ENCODE measurements around the gene ARGLU1. TPM values are rescaled to one million over a fixed set of nuclear protein-coding genes. Genes with fewer than 3 reads are reported as not detected.

ARGLU1 gene
- total RNA-seq, 1 donor from 2014 or later, result 150 TPM

- intact Hi-C loops (cut with DNase I), result no loop called here
- no peak for DNase-seq (ENCODE audit: low spot score)
- ATAC-seq, result no peak
These were observed 21.8 kb upstream of the ARGLU1 start for GRCh38 chr13:106589716-106590115.

DNA sequence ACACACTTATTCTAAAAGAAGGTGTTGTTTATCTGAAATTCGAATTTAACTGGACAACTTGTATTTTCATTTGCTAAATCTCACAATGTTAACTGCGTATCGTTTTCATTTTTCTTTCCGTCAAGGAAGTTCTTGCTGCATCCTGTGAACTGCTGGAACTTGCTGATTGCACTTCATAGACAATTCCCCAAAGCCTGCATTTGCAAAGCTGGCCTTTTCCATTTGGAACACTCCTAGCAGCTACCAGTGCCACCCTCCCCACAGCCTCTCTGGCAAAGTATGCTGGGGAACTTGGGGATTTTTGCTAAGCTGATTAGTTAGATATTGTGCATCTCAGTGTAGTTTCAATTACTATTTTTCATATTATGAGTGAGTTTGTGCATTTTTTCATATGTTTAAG, 20.4 kb upstream of the ARGLU1 start:
- DNase-seq (ENCODE audit: low spot score) (no peak), ATAC-seq (no peak)
- intact Hi-C loops (cut with DNase I), result no loop called here

- ATAC-seq (no peak), DNase-seq (ENCODE audit: low spot score) (no peak)
- intact Hi-C loops (cut with DNase I), result no loop called here
These were observed 19.9 kb upstream of the ARGLU1 start for GRCh38 chr13:106587787-106588186.

DNA sequence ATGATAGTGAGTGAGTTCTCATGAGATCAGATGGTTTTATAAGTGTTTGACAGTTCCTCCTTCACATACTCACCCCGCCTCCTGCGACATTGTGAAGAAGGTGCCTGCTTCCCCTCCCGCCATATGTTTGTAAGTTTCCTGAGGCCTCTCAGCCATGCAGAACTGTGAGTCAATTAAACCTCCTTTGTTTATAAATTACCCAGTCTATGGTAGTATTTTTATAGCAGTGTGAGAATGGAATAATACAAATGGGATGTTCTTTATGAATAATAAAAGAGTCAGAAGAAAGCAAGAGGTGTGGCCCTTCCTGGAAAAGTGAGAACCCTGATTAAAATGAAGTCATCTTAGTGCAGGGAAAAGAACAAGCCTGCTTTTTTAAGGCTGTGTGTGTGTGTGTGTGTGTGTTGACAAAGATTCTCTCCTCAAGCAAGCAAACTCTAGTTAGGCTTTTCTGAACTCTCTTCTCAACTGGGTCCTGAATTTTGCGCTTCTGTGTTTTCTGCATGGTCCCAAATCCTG, 18.8 kb upstream of the ARGLU1 start:
- no peak for DNase-seq (ENCODE audit: low spot score)
- no peak for ATAC-seq
- intact Hi-C loops (cut with DNase I), result no loop called here

GRCh38 chr13:106581225-106581624, 13.3 kb upstream of the ARGLU1 start:
- intact Hi-C loops (cut with DNase I), result no loop called here
- ATAC-seq (no peak), DNase-seq (ENCODE audit: low spot score) (no peak)

GRCh38 chr13:106575896-106576295, 8.0 kb upstream of the ARGLU1 start:
- DNase-seq (ENCODE audit: low spot score) (no peak), ATAC-seq (no peak)
- intact Hi-C loops (cut with DNase I), result no loop called here

- DNase-seq (ENCODE audit: low spot score) (peak; percentile 70), ATAC-seq (peak; percentile 70)
- intact Hi-C loops (cut with DNase I), result no loop called here
These were observed 5.9 kb upstream of the ARGLU1 start for GRCh38 chr13:106573868-106574267.

DNA sequence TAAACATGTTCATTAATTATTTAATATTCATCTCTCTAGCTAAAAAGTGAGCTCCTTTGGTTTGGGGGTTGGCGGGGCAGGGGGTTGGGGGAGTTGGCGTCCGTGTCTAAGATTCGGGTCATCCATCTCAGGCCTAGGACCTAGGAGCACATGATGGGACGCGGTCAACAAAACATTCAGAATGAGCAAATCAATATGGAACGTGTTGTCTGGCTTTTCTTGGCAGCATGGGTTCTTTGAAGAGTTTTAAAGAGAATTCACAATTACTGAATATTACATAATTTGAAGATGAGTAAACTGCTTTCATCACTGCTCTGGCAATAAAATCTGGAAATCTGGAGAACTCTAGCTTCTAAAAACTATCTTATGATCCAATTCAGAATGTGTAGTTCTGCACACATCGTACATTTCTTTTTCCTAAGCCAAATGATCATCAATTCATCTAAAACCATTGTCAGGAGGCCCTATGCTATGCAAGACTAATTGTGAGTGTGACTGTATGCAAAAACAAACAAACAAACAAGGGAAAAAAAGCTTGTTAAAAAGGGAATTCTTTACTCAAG, 5.4 kb upstream of the ARGLU1 start:
- DNase-seq (ENCODE audit: low spot score) (no peak), ATAC-seq (peak; percentile 86)
- intact Hi-C loops (cut with DNase I), result no loop called here

DNA sequence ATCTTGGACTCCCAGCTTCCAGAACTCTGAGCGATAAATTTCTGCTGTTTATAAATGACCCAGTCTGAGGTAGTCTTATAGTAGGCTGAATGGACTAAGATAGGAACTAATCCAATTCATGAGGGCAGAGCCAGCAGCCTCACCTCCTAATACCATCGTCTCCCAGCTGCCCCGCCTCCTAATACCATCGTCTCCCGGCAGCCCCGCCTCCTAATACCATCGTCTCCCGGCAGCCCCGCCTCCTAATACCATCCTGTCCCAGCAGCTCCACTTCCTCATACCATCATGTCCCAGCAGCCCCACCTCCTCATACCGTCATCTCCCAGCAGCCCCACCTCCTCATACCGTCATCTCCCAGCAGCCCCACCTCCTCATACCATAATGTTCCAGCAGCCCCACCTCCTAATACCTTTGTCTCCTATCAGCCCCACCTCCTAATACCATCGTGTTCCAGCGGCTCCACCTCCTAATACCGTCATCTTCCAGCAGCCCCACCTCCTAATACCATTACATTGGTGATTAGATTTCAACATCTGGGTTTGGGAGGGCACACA, 2.4 kb upstream of the ARGLU1 start:
- intact Hi-C loops (cut with DNase I), result no loop called here
- peak; percentile 35 for ATAC-seq
- DNase-seq (ENCODE audit: low spot score), result peak; percentile 85

GRCh38 chr13:106569233-106570095, 1.5 kb upstream of the ARGLU1 start:
- no peak for DNase-seq (ENCODE audit: low spot score)
- intact Hi-C loops (cut with DNase I), result no loop called here
- no peak for ATAC-seq

GRCh38 chr13:106568299-106569003, 514 bp upstream of the ARGLU1 start:
- no peak for DNase-seq (ENCODE audit: low spot score)
- intact Hi-C loops (cut with DNase I), result no loop called here
- ATAC-seq, result peak; percentile 1

- DNase-seq (ENCODE audit: low spot score), result peak; percentile 77
- ATAC-seq, result peak; percentile 59
- intact Hi-C loops (cut with DNase I), result no loop called here
These were observed 1.1 kb downstream of the ARGLU1 start for GRCh38 chr13:106566641-106567473.

GRCh38 chr13:106565127-106565775, 2.7 kb downstream of the ARGLU1 start:
- no peak for DNase-seq (ENCODE audit: low spot score)
- intact Hi-C loops (cut with DNase I), result no loop called here
- no peak for ATAC-seq

- intact Hi-C loops (cut with DNase I), result no loop called here
- ATAC-seq (no peak), DNase-seq (ENCODE audit: low spot score) (no peak)
These were observed 5.6 kb downstream of the ARGLU1 start for GRCh38 chr13:106562301-106562700.

DNA sequence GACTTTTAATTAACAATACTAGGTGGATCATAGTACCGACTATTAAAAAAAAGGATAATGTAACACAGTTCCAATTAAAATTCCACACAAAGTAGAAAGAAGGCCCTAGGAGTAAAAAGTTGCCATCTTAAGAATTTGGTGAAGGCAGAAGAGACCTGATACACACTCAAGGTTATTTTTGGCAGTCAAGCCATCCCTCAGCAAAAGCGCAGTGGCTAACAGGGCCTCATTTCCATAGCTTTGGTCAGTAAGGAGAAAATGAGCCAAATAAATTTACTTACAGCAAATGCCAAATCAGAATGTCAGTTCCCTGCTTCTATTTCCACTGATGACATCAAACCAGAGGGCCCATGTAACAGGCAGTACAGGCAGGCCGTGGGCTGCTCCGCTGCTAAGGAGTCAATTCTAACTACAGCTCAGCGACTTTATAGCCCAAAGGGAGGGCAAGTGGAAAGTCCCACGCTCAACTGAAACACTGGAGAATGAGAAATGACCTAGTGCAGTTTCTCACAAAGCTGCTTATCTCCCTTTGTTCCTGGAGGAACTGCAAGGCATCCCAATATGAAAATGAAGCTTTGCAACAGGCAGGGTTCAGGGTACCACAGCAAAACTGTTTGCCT, 6.3 kb downstream of the ARGLU1 start:
- no peak for DNase-seq (ENCODE audit: low spot score)
- intact Hi-C loops (cut with DNase I), result no loop called here
- ATAC-seq, result peak; percentile 65

GRCh38 chr13:106560821-106561220, 7.1 kb downstream of the ARGLU1 start:
- intact Hi-C loops (cut with DNase I), result no loop called here
- ATAC-seq, result no peak

DNA sequence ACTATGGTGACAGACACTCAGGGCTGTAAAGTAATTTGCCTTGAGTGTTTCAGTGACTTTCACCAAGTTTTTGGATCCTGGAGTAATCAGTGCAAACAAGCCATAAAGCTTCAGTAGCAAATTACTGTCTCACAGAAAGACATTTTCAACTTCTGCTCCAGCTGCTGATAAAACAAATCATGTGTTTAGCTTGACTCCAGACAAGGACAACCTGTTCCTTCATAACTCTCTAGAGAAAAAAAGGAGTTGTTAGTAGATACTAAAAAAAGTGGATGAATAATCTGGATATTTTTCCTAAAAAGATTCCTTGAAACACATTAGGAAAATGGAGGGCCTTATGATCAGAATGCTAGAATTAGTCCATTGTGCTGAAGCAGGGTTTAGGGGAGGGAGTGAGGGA, 9.4 kb downstream of the ARGLU1 start:
- peak; percentile 36 for ATAC-seq
- intact Hi-C loops (cut with DNase I), result no loop called here
- DNase-seq (ENCODE audit: low spot score), result no peak

More at GRCh38 chr13:106560821-106561220, 7.1 kb downstream of the ARGLU1 start:
- DNase-seq (ENCODE audit: low spot score), result no peak
